Astrocyte (in vitro differentiated cells and primary cell): ENCODE results near the gene GTPBP6.

Experiments
- CTCF ChIP-seq: IDR thresholded peaks from 2 replicates; pipeline ENCODE4 v1.5.1; 2011; ENCODE audit warnings: low read depth, mild to moderate bottlenecking, inconsistent platforms, low read length, moderate library complexity; ENCODE audit not compliant: insufficient read depth
- EZH2 ChIP-seq: IDR thresholded peaks from 2 replicates; pipeline ENCODE4 v1.6.1; 2012; ENCODE audit warnings: mild to moderate bottlenecking, low read length, inconsistent platforms; ENCODE audit not compliant: insufficient read depth

GRCh38 chrX:349196-349595, 30.6 kb upstream of the GTPBP6 start:
- no peak for TF ChIP-seq CTCF
- no peak for TF ChIP-seq EZH2
